A549 treated with AZD9567 at 1 μM for 4 hours (cell line): ENCODE measurements around the gene DCBLD2. TPM values are rescaled to one million over a fixed set of nuclear protein-coding genes. Genes with fewer than 3 reads are reported as not detected.

Source experiments
- total RNA-seq: library from RNA; stranded (reverse); fragments of 200-300 nt; extraction: Qiagen RNA extraction; gene quantifications from 5 replicates; pipeline ENCODE4 v1.2.3, GENCODE V29; 2022; ENCODE audit not compliant: insufficient read depth

Gene DCBLD2
- total RNA-seq = 194 to 298 TPM (median 235 TPM) in 5 replicates

GRCh38 chr3:98901392-98902350, at the start of gene DCBLD2:
TSS of gene DCBLD2 (minus strand) at chr3:98901695. CDS start at chr3:98901326, 369 bp downstream.

GRCh38 chr3:98763076-98763475, 138.4 kb downstream of the DCBLD2 start, which contains the start of gene ST3GAL6:
TSS of gene ST3GAL6 (plus strand) at chr3:98763340. CDS start at chr3:98768441, 5,101 bp downstream.

Other genes with a start within 250 kb of the DCBLD2 start
- gene ST3GAL6, start 138.4 kb downstream of the DCBLD2 start, total RNA-seq = 0.41 to 0.93 TPM (median 0.66 TPM) in 4 of 5 replicates, not detected in the other